Dendritic cell treated with granulocyte-macrophage colony-stimulating factor and Interleukin-4, amounts not matched to agents 40 ng/mL and 50 ng/mL, for 4 days (primary cell): Measurements from ENCODE around the gene CD247.

ENCODE experiments used
- H3K27ac Mint-ChIP-seq: one replicate; pipeline ENCODE4 v1.8.0; 2022; ENCODE audit warnings: mild to moderate bottlenecking, mixed read lengths
- H3K27me3 Mint-ChIP-seq: one replicate; pipeline ENCODE4 v1.8.0; 2022; ENCODE audit warnings: mild to moderate bottlenecking, mixed read lengths
- H3K36me3 Mint-ChIP-seq: one replicate; pipeline ENCODE4 v1.8.0; 2022; ENCODE audit warnings: low read depth, mixed read lengths
- H3K4me1 Mint-ChIP-seq: one replicate; pipeline ENCODE4 v1.8.0; 2022; ENCODE audit warnings: low read depth, mixed read lengths
- H3K4me3 Mint-ChIP-seq: one replicate; pipeline ENCODE4 v1.8.0; 2022; ENCODE audit warnings: mild to moderate bottlenecking, moderate library complexity, mixed read lengths
- H3K9me3 Mint-ChIP-seq: one replicate; pipeline ENCODE4 v1.8.0; 2022; ENCODE audit warnings: mixed read lengths
- intact Hi-C: fragments of 100-400 bp; cut with micrococcal nuclease; formaldehyde crosslinking; loops from one replicate; pipeline ENCODE4 v1.15.0; 2022

Gene CD247

GRCh38 chr1:167532375-167532774 lies 14.0 kb upstream of the CD247 start:
- Mint-ChIP-seq H3K4me1 (peaks cover 22% of the 10 kb centered on the region), H3K4me3 (no peak overlapping the region), H3K36me3 (peaks cover 13% of the 10 kb centered on the region), H3K9me3 (no peaks in the 10 kb centered on the region), H3K27me3 (no peaks in the 10 kb centered on the region), H3K27ac (no peak overlapping the region)
- intact Hi-C loops, result loop anchor here (5.0 kb wide), 3 partner anchors 90 to 465 kb away; no protein-coding TSS in a partner anchor

GRCh38 chr1:167529829-167530474 lies 11.6 kb upstream of the CD247 start:
- Mint-ChIP-seq H3K4me3 (no peak overlapping the region), H3K4me1 (peaks cover 13% of the 10 kb centered on the region), H3K27me3 (no peaks in the 10 kb centered on the region), H3K27ac (no peak overlapping the region), H3K36me3 (no peaks in the 10 kb centered on the region), H3K9me3 (no peaks in the 10 kb centered on the region)
- intact Hi-C loops, result loop anchor here (5.0 kb wide), 3 partner anchors 88 to 463 kb away; no protein-coding TSS in a partner anchor

- Mint-ChIP-seq H3K27me3 (no peaks in the 10 kb centered on the region), H3K27ac (no peak overlapping the region), H3K4me3 (no peak overlapping the region), H3K4me1 (peaks cover 13% of the 10 kb centered on the region), H3K36me3 (no peaks in the 10 kb centered on the region), H3K9me3 (no peaks in the 10 kb centered on the region)
- intact Hi-C loops, result no loop called here
Measured at GRCh38 chr1:167528057-167528728, 9.9 kb upstream of the CD247 start.

- Mint-ChIP-seq H3K4me1 (peaks cover 13% of the 10 kb centered on the region), H3K4me3 (no peak overlapping the region), H3K27me3 (no peaks in the 10 kb centered on the region), H3K36me3 (no peaks in the 10 kb centered on the region), H3K27ac (no peak overlapping the region), H3K9me3 (no peaks in the 10 kb centered on the region)
- intact Hi-C loops, result no loop called here
Measured at GRCh38 chr1:167526667-167527383, 8.5 kb upstream of the CD247 start.

- intact Hi-C loops, result no loop called here
- Mint-ChIP-seq H3K27ac (no peak overlapping the region), H3K4me3 (no peak overlapping the region), H3K4me1 (peaks cover 13% of the 10 kb centered on the region), H3K27me3 (no peaks in the 10 kb centered on the region), H3K9me3 (no peaks in the 10 kb centered on the region), H3K36me3 (no peaks in the 10 kb centered on the region)
Measured at GRCh38 chr1:167524651-167525050, 6.3 kb upstream of the CD247 start.

GRCh38 chr1:167522246-167522645 lies 3.9 kb upstream of the CD247 start:
- Mint-ChIP-seq H3K36me3 (no peaks in the 10 kb centered on the region), H3K27ac (no peak overlapping the region), H3K27me3 (no peaks in the 10 kb centered on the region), H3K4me3 (no peak overlapping the region), H3K9me3 (no peaks in the 10 kb centered on the region), H3K4me1 (peaks cover 13% of the 10 kb centered on the region)
- intact Hi-C loops, result no loop called here

- Mint-ChIP-seq H3K27ac (no peak overlapping the region), H3K9me3 (no peaks in the 10 kb centered on the region), H3K4me3 (no peak overlapping the region), H3K36me3 (no peaks in the 10 kb centered on the region), H3K4me1 (peaks cover 8% of the 10 kb centered on the region), H3K27me3 (no peaks in the 10 kb centered on the region)
- intact Hi-C loops, result no loop called here
Measured at GRCh38 chr1:167520711-167521206, 2.4 kb upstream of the CD247 start.

- Mint-ChIP-seq H3K4me1 (no peaks in the 10 kb centered on the region), H3K27me3 (no peaks in the 10 kb centered on the region), H3K9me3 (no peaks in the 10 kb centered on the region), H3K36me3 (no peaks in the 10 kb centered on the region), H3K27ac (no peak overlapping the region), H3K4me3 (no peak overlapping the region)
- intact Hi-C loops, result no loop called here
Measured at GRCh38 chr1:167517535-167518330, 596 bp downstream of the CD247 start.

GRCh38 chr1:167516404-167517388 lies 1.6 kb downstream of the CD247 start:
- intact Hi-C loops, result no loop called here
- Mint-ChIP-seq H3K4me1 (no peaks in the 10 kb centered on the region), H3K27me3 (peaks cover 2% of the 10 kb centered on the region), H3K4me3 (no peak overlapping the region), H3K9me3 (no peaks in the 10 kb centered on the region), H3K36me3 (no peaks in the 10 kb centered on the region), H3K27ac (no peak overlapping the region)

GRCh38 chr1:167515893-167516321 lies 2.4 kb downstream of the CD247 start:
- Mint-ChIP-seq H3K27ac (no peak overlapping the region), H3K36me3 (no peaks in the 10 kb centered on the region), H3K4me3 (no peak overlapping the region), H3K9me3 (no peaks in the 10 kb centered on the region), H3K27me3 (peaks cover 2% of the 10 kb centered on the region), H3K4me1 (no peaks in the 10 kb centered on the region)
- intact Hi-C loops, result no loop called here

GRCh38 chr1:167515461-167515860 lies 2.9 kb downstream of the CD247 start:
- intact Hi-C loops, result no loop called here
- Mint-ChIP-seq H3K36me3 (no peaks in the 10 kb centered on the region), H3K4me1 (no peaks in the 10 kb centered on the region), H3K4me3 (no peak overlapping the region), H3K27ac (no peak overlapping the region), H3K9me3 (no peaks in the 10 kb centered on the region), H3K27me3 (peaks cover 2% of the 10 kb centered on the region)

- intact Hi-C loops, result no loop called here
- H3K4me1 Mint-ChIP-seq, result no peaks in the 10 kb centered on the region
- H3K27ac Mint-ChIP-seq, result no peak overlapping the region
- peaks cover 4% of the 10 kb centered on the region for H3K27me3 Mint-ChIP-seq
- no peak overlapping the region for H3K4me3 Mint-ChIP-seq
- H3K9me3 Mint-ChIP-seq, result no peaks in the 10 kb centered on the region
- no peaks in the 10 kb centered on the region for H3K36me3 Mint-ChIP-seq
Measured at GRCh38 chr1:167514288-167514687, 4.0 kb downstream of the CD247 start.
